IPS-18a (cell line): ENCODE measurements around the gene DAG1.
"Not testable (repeated sequence)": the region's sequence is repeated elsewhere in the genome, so short reads cannot be mapped to it uniquely, and the experiment has no call there.

Experiments used
- H3K27ac ChIP-seq: one replicate; pipeline ENCODE4 v1.5.1; 2013; ENCODE audit warnings: low read length
- H3K27me3 ChIP-seq: one replicate; pipeline ENCODE4 v1.6.1; 2013; ENCODE audit warnings: mild to moderate bottlenecking, low read length; ENCODE audit not compliant: control insufficient read depth, insufficient read depth
- H3K36me3 ChIP-seq: one replicate; pipeline ENCODE4 v1.6.1; 2013; ENCODE audit warnings: low read depth, low read length; ENCODE audit not compliant: control insufficient read depth
- H3K4me1 ChIP-seq: one replicate; pipeline ENCODE4 v1.6.1; 2013; ENCODE audit warnings: low read depth, low read length; ENCODE audit not compliant: control insufficient read depth
- H3K4me3 ChIP-seq: one replicate; pipeline ENCODE4 v1.5.1; 2013; ENCODE audit warnings: low read length
- H3K9ac ChIP-seq: one replicate; pipeline ENCODE4 v1.6.1; 2013; ENCODE audit warnings: mild to moderate bottlenecking, low read length, moderate library complexity
- H3K9me3 ChIP-seq: one replicate; pipeline ENCODE4 v1.6.1; 2013; ENCODE audit warnings: low read depth, low read length; ENCODE audit not compliant: control insufficient read depth

Gene DAG1

DNA sequence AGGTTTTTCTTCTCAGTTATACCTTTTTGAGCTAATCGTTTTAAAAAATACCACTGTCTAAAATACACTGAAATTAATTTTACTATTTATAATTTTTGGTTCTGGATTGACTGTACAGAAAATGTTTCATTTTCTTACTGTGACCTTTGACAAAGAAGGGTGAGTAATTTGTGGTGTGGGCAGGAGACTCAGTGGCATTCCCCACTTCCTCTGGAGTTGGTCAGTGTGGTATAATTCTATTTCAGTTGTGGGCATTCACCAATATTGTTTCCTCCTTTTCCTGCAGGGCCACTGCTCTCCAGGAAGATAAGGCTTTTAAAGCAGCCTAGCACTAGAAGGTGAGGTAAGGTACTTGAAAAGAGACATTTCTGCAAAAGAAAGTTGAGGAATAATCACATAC is 6.5 kb downstream of the DAG1 start:
- Histone ChIP-seq H3K27ac (no peak overlapping the region), H3K9me3 (no peaks in the 10 kb centered on the region), H3K9ac (no peak overlapping the region), H3K4me3 (no peak overlapping the region), H3K27me3 (no peaks in the 10 kb centered on the region), H3K4me1 (peaks cover 6% of the 10 kb centered on the region), H3K36me3 (peaks cover 24% of the 10 kb centered on the region)

DNA sequence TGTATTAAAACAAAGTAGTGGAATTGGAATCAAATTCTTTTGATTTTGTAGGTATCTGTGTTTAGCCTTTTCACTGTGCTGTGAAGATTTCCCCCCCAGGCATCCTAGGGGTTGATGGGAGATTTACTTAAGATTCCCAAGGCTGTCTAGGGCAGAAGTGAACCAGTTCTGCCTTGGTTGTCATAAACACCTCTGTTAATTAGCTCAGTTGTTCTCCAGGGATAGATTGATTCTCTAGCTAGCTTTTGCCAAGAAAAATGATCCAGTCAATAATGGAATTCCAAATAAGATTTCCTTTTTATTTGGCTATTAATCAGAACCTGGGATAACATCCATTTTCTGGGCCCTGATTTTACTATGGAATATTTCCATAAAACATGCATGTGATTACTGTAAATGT is 12.7 kb downstream of the DAG1 start:
- no peaks in the 10 kb centered on the region for H3K27me3 ChIP-seq
- H3K36me3 ChIP-seq, result peaks cover 11% of the 10 kb centered on the region
- H3K27ac ChIP-seq, result no peak overlapping the region
- H3K4me1 ChIP-seq, result no peaks in the 10 kb centered on the region
- no peak overlapping the region for H3K4me3 ChIP-seq
- no peak overlapping the region for H3K9ac ChIP-seq
- H3K9me3 ChIP-seq, result no peaks in the 10 kb centered on the region

- no peak overlapping the region for H3K4me3 ChIP-seq
- peaks cover 4% of the 10 kb centered on the region for H3K36me3 ChIP-seq
- no peak overlapping the region for H3K27ac ChIP-seq
Measured at GRCh38 chr3:49484471-49484870, 14.4 kb downstream of the DAG1 start.

GRCh38 chr3:49489247-49489646 is 19.2 kb downstream of the DAG1 start:
- H3K4me3 ChIP-seq, result no peak overlapping the region
- H3K4me1 ChIP-seq, result no peaks in the 10 kb centered on the region
- peaks cover 4% of the 10 kb centered on the region for H3K36me3 ChIP-seq
- H3K27ac ChIP-seq, result no peak overlapping the region
- no peak overlapping the region for H3K9ac ChIP-seq
- no peaks in the 10 kb centered on the region for H3K9me3 ChIP-seq
- no peaks in the 10 kb centered on the region for H3K27me3 ChIP-seq

More at GRCh38 chr3:49484471-49484870, 14.4 kb downstream of the DAG1 start:
- H3K9ac ChIP-seq, result no peak overlapping the region
- no peaks in the 10 kb centered on the region for H3K27me3 ChIP-seq
- H3K4me1 ChIP-seq, result no peaks in the 10 kb centered on the region
- no peaks in the 10 kb centered on the region for H3K9me3 ChIP-seq

- no peak overlapping the region for H3K9ac ChIP-seq
- H3K9me3 ChIP-seq, result no peaks in the 10 kb centered on the region
- H3K4me1 ChIP-seq, result no peaks in the 10 kb centered on the region
- no peaks in the 10 kb centered on the region for H3K27me3 ChIP-seq
- peaks cover 4% of the 10 kb centered on the region for H3K36me3 ChIP-seq
- H3K27ac ChIP-seq, result no peak overlapping the region
- no peak overlapping the region for H3K4me3 ChIP-seq
Measured at GRCh38 chr3:49492969-49493368, 22.9 kb downstream of the DAG1 start.

GRCh38 chr3:49493901-49494300 is 23.8 kb downstream of the DAG1 start:
- Histone ChIP-seq H3K27ac (no peak overlapping the region), H3K4me1 (no peaks in the 10 kb centered on the region), H3K4me3 (no peak overlapping the region)

GRCh38 chr3:49495023-49495422 is 25.0 kb downstream of the DAG1 start:
- Histone ChIP-seq H3K4me3 (no peak overlapping the region), H3K36me3 (no peaks in the 10 kb centered on the region), H3K27ac (no peak overlapping the region), H3K27me3 (no peaks in the 10 kb centered on the region), H3K9me3 (no peaks in the 10 kb centered on the region), H3K9ac (no peak overlapping the region), H3K4me1 (no peaks in the 10 kb centered on the region)

More at GRCh38 chr3:49493901-49494300, 23.8 kb downstream of the DAG1 start:
- no peak overlapping the region for H3K9ac ChIP-seq
- no peaks in the 10 kb centered on the region for H3K36me3 ChIP-seq
- no peaks in the 10 kb centered on the region for H3K9me3 ChIP-seq
- no peaks in the 10 kb centered on the region for H3K27me3 ChIP-seq

DNA sequence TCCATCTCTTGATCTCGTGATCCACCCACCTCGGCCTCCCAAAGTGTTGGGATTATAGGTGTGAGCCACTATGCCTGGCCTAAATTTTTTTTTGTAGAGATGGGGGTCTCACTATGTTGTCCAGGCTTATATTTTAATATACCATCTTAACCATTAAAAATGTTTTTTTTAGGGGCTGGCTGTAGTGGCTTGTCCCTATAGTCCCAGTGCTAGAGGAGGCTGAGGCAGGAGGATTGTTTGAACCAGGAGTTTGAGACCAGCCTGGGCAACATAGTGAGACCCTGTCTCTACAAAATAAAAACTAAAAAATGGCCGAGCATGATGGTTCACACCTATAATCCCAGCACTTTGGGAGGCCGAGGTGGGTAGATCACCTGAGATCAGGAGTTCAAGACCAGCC is 26.8 kb downstream of the DAG1 start:
- H3K9ac ChIP-seq, H3K27me3 ChIP-seq, H3K4me1 ChIP-seq, H3K27ac ChIP-seq, H3K36me3 ChIP-seq, H3K9me3 ChIP-seq, H3K4me3 ChIP-seq: not testable (repeated sequence)

DNA sequence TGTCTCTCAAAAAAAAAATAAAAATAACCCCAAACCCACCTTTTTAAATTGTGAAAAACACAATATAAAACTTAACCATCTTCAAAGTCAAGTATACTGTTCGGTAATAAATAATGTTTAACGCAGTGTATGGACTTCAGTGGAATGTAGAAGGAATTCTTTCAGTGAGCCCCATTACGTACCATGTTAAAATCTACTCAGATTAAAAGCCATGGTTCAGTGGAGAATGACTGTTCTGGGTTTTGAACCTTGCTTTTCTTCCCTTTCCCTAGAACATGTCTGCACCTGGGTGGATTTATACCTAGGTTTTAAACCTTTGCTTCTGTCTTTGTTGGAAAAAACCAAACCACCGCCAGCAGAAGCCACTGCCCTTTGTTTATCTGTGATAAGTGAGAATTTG is 27.5 kb downstream of the DAG1 start:
- Histone ChIP-seq H3K36me3 (no peaks in the 10 kb centered on the region), H3K9me3 (no peaks in the 10 kb centered on the region), H3K27ac (no peak overlapping the region), H3K4me1 (no peaks in the 10 kb centered on the region), H3K9ac (no peak overlapping the region), H3K27me3 (no peaks in the 10 kb centered on the region), H3K4me3 (no peak overlapping the region)

DNA sequence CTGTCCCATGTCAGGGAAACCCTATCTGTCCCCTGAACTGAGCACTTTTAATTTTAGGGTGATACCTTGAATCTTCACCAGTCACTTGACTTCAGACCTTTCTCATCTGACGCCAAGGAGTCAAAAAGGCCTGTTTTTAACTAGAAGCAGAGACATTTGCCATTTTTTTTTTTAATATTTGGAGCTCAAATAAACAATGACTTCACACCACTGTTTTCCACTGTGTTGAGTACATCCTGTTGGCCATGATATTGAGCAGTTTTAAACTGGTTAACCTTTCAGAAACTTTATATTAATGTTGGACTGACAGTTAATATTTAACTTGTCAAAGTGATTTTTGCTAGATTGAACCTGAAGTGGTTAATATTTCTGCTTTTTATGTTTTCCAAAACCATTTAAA is 28.2 kb downstream of the DAG1 start:
- Histone ChIP-seq H3K4me1 (no peaks in the 10 kb centered on the region), H3K27ac (no peak overlapping the region), H3K36me3 (no peaks in the 10 kb centered on the region), H3K27me3 (no peaks in the 10 kb centered on the region), H3K4me3 (no peak overlapping the region), H3K9ac (no peak overlapping the region), H3K9me3 (no peaks in the 10 kb centered on the region)

DNA sequence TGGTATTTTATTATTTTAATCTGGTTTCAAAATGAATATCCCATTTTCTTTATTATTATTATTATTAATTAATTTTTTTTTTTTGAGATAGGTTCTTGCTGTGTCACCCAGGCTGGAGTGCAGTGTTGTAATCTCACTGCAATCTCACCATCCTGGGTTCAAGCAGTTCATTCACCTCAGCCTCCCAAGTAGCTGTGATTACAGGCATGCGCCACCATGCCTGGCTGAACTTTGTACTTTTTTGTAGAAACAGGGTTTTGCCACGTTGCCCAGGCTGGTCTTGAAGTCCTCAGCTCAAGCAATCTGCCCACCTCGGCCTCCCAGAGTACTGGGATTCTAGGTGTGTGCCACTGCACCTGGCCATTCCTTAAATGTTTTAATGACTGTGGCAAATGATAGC is 28.6 kb downstream of the DAG1 start:
- no peaks in the 10 kb centered on the region for H3K36me3 ChIP-seq
- H3K9ac ChIP-seq, result no peak overlapping the region
- no peak overlapping the region for H3K27ac ChIP-seq
- no peaks in the 10 kb centered on the region for H3K9me3 ChIP-seq
- no peak overlapping the region for H3K4me3 ChIP-seq
- no peaks in the 10 kb centered on the region for H3K27me3 ChIP-seq
- no peaks in the 10 kb centered on the region for H3K4me1 ChIP-seq

DNA sequence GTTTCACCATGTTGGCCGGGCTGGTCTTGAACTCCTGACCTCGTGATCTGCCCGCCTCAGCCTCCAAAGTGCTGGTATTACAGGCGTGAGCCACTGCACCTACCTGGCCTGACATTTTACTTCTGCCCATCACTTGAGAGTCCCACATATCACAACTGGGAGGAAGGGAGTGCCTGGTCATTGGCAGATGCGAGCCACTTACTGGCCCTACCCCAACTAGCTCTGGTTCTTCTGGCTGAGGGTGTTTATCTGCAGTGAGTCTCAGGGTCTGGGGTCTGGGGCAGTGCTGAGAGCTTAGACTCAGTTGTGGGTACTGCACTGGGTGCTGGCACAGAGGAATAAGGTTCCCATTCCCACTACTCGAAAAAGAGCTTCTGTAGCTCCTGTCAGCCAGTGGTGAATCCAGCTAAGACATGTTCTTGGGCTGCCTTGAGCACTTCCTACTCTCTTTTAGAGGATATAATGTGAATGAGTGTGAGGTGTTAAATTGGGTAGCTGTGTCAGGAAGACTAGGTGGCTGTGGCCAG is 30.2 kb downstream of the DAG1 start:
- Histone ChIP-seq H3K9me3 (no peaks in the 10 kb centered on the region), H3K9ac (no peak overlapping the region), H3K27ac (no peak overlapping the region), H3K4me1 (no peaks in the 10 kb centered on the region), H3K27me3 (no peaks in the 10 kb centered on the region), H3K36me3 (no peaks in the 10 kb centered on the region), H3K4me3 (no peak overlapping the region)
